HT-29 (cell line): ENCODE data around the gene AP1M1. TPM values are rescaled to one million over a fixed set of nuclear protein-coding genes. Genes with fewer than 3 reads are reported as not detected.

Source experiments
- DNase-seq: peaks from one replicate; pipeline ENCODE4 v3.0.0-alpha.2; 2015; ENCODE audit warnings: low spot score
- total RNA-seq: library from RNA; depleted of rRNA; stranded (reverse); fragments of >200 nt; shearing (Covaris generic); gene quantifications from 2 replicates; pipeline ENCODE4 v1.2.3, GENCODE V29; 2014

AP1M1 gene
- total RNA-seq, 1 experiment from 2014 or later = 49.4 TPM

DNA sequence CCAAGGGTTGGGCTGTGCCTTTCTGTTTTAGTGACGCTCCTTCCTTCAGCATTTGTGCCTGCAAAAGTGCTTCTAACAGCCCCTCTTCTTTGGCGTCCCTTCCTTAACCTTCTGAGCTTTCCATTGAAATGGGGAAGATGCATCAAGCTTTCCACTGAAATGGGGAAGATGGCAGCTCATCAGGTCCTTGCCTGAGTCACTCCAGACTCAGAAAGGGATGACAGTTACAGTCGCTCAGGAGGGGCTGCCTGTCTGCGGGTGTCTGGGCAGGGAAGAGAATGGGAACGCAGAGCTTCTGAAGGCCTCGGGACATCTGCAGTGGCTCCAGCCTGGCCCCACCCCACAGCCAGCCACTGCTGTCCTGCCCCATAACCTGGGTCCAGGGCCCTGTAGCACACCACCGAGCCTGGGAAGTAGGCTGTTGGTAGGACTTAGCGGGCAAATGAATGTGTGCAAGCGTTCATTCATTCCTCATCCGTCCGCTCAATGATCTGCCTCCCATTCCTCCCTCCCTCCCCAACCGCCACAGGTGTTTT, 9.8 kb downstream of the AP1M1 start:
- DNase-seq = no peak

DNA sequence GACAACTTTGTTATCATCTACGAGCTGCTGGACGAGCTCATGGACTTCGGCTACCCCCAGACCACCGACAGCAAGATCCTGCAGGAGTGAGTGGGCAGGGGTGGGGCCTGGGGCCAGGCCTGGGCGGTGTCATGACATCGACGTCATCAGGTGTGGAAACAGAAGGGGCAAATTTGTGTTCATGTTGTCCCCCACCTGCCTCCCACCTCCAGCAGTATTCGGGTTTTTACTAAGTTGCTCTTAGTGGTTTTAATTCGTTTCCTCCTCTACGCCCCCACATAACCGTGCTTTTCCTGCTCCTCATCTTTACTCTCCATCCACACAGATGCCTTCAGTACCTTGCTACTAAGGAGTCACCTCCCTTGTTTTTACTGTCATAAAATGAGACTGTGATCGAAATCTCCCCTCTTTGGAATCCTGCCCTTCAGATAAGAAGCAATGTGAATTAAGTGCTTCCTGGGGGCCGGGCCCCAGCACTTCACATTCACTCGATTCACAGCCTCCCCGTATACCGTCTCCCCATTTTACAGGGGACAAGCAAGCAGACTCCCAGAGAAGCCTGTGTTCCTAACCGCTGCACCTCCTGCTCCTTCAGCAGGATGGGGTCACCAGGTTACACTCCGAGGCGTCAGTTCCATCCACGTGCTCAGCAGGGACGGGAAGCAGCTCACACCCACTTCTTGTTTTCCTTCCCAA, 10.5 kb downstream of the AP1M1 start:
- no peak for DNase-seq

DNA sequence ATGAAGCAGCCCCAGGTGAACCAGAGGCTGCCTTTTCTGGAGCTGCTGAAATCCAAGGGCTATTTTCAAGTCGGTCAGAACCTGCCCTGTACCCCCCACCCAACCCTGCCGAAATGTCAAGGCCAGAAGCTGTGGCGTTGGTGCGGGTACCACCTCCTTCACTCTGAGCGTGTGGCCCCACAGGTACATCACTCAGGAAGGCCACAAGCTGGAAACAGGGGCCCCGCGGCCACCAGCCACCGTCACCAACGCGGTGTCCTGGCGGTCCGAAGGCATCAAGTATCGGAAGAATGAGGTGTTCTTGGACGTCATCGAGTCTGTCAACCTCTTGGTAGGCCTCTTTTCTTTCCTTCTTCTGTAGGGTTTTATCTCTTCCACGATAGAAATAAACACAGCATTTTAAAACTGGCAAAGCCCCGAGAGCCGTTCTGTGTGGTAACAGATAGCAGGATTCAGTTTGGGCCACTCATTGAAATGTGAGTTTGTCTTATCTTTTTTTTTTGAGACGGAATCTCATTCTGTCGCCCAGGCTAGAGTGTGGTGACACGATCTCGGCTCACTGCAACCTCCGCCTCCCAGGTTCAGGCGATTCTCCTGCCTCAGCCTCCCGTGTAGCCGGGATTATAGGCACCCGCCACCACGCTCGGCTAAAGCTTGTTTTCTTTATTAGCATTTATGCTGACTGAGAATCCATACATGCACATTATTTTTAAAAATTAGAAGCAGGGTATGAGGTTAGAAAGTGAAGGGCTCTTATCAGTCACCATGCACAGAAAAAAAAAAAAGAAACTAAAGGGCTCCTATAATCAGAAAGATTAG, 11.3 kb downstream of the AP1M1 start:
- DNase-seq = no peak

DNA sequence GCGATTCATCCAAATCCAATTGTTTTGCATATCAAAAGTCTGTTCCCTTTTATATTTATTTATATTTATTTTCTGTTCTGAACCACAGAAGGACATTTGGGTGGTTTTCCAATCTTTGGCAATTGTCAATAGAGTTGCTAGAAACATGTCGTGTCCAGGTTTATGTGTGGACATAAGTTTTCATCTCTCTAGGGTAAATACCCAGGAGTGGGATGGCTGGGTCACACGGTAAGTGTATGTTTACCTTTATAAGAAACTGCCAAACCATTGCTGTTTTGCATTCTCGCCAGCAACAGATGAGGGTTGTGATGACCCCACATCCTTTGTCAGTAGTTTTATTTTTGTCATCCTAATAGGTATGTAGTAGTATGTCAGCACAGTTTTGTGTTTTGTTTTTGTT, 12.5 kb downstream of the AP1M1 start:
- DNase-seq = no peak

DNA sequence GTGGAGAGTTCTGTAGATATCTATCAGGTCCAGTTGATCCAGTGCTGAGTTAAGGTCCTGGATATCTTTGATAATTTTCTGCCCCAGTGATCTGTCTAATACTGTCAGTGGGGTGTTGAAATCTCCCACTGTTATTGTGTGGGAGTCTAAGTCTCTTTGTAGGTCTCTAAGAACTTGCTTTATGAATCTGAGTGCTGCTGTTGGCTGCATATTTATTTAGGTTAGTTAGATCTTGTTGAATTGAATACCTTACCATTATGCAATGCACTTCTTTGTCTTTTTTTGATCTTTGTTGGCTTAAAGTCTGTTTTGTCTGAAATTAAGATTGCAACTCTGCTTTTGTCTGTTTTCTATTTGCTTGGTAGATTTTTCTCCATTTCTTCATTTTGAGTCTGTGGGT, 15.4 kb downstream of the AP1M1 start:
- DNase-seq = no peak

DNA sequence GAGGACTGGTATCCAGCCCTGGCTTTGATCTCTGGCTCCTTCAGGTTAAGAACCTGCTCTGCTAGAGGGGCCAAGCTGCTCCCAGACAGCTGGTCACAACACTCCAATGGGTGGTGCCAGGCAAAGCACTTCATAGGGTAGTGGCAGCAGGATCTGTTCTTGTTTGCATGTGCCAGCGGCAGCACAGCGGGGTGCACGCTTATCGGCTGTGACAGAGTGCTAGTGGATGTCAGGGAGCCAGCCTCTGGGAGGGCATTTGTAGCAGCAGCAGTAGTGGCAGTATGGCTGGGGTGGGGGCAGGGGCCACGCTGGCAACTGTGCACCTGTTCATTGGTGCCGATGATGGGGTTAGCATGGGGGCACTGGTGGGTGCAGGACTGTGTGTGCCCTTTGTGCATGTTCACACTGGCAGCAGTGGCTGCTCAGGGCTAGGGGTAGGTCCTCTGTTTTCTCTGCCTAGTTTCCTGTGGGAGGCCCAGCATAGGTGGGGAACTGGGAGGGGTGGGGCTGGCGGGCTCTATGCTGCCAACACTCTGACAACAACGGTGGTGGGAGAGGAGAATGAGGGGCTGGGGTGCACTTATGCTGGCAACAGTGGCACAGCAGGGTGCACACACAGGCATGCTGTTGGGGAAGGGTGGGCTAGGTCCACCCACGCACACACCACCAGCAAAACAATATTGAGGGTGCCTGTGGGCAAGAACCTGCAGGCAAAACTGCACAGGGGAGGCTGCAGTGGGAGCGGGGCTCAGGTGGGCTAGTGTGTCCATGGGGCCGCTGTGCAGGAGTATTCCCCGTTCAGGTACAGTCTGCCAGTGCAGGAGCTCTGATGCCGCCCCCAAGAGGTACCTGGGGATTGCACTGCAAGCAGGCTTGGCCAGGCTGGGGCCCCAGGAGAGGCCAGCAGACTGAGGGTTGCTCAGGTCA, 19.3 kb downstream of the AP1M1 start:
- no peak for DNase-seq

DNA sequence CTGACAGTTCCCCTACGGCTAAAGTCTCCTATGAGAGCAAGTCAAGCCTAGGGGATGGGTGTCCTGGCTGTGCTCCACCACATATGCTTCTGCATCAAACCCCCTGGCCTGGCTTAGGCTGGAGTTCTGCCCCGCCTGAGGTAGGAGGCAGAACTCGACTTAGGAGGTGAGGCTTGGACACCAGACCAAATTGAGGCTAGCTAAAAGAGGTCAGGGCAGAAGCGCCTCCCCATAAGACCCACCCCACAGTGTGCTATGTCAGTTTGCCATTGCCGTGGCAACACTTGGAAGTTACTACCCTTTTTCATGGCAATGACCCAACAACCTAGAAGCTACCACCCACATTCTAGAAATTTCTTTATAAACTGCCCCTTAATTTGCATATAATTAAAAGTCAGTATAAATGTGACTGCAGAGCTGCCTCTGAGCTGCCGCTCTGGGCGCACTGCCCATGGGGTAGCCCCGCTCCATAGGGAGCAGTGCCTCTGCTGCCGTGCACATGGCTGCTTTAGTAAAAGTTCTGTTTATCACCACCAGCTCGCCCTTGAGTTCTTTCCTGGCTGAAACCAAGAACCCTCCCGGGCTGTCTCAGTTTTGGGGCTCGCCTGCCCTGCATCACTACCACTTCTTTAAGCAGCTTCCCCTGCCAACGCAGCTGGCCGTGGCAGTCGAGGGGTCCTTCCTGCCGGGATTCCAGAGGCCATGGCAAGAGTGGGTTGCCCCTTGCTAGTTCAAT, 20.2 kb downstream of the AP1M1 start:
- no peak for DNase-seq

DNA sequence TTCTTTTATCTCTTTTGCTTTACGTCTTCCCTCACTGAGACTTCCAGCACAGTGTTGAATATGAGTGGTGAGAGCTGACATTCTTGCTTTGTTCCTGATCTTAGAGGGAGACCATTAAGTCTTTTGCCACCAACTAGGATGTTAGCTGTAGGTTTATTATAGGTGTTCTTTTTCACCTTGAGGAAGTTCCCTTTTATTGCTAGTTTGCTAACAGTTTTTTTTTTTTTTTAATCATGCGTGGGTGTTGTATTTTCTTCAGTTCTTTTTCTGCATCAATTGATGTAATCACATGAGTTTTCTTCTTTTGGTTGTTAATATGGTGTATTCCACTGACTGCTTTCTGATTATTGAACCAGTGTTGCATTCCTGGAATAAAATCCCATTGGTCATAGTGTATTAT, 21.1 kb downstream of the AP1M1 start:
- DNase-seq = no peak

DNA sequence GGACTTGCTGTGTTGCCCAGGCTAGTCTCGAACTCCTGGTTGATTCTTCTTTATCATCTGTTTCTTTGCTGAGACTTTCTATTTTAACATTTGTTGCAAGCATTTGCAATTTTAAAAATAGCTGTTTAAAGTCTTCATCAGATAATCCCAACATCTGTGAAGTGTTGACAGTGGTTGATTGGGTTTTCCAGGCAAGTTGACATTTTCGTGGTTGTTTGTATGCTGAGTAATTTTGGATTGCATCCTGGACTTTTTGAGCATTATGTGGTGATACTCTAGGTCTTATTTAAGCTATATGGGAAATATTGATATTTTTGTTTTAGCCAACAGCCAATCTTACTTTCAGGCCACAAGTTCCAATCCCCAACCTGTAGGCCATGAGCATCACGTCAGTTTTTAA, 25.1 kb downstream of the AP1M1 start:
- no peak for DNase-seq

DNA sequence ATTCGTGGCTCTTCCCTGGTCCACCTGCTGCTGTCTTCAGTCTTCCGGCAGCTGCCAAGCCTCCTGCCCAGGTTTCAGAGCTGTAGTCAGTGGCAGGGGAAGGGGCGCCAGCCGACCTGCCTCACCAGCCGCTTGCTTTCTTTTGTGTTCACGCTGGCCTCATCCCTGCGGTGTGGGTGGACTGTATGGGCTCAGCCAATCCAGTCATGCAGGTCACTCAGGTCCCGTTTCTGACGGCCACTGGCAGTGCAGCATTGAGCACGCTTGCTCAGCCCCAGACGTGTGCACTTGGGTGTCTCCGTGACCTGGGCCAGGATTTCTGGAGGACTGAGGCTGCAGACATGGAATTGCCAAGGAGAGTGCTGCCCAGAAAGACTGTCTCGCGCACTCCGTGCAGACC, 26.0 kb downstream of the AP1M1 start:
- no peak for DNase-seq

DNA sequence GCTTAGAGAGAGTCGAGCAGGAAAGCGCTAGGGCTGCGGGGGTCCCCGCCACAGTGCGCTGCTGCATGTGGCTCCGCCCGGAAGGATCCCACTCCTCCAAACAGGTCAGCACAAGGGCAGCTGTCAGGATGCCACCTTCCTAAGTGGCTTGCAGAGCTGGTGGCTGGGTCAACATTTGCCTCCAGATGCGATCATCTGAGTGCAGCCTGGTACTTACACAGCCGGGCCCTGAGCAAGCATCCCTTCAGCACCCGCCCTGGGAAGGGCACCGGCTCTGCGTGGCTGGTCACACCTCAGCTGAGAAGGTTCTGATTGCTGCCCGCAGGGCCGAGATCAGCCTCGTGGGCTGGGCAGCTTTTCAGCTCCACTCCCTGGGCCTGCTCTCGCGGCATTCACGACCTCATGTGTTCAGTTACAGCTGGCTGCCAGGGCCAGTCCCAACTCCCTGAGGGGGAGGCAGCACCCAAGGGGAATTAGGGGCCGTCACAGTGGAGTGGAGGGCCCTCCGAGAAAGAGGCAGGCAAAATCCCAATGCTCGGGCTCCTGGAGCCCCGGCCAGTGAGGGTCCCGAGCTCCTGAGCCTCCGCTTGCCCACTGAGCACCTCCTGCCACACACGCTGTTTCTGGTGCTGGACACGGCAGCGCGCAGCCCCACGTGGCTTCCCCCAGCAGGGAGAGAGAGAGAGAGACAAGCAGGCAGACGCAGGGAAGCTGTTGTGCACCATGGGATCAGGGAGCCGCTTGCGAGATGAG, 26.8 kb downstream of the AP1M1 start:
- DNase-seq = no peak

DNA sequence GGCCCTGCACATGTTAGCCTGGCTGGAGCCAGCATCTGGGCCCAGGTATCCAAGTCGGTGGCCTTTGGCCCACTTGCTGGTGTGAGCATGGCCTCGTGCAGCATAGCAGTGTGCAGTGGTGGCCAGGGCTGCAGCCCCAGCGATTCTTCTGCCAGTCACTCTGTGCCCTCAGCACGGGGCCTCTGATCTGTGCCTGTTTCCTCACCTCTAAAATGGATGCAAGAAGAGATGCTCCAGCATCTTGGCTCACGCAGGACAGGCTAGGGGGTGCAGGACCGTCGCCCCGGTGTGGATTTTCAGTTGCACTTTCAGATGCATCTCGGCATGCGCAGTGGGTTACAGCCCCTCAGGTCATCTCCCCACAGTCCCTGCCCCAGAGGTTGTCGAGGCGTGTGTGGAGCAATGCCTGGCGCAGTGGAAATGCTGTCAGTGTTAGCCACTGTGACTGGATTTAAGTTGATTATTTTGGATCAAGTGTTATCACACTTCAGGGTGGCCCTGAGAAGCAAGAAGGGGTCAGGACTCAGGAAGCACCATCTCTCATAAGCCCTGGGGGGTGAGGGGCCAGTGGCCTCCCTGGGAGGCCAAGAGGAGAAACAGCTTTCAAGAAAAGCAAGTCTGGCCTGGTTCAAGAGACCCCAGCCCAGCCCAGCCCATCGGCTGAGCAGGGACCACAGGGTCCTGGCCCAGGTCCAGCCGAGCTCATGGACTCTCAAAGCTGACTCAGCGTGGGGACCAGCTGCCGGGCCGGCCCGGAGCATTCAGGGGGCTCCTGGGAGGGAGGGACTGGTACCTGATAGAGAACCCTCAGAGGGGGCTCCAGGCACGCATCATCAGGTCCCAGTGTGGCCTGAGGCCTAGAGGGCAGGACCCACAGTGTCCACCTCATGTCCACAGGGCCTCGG, 27.8 kb downstream of the AP1M1 start:
- no peak for DNase-seq

DNA sequence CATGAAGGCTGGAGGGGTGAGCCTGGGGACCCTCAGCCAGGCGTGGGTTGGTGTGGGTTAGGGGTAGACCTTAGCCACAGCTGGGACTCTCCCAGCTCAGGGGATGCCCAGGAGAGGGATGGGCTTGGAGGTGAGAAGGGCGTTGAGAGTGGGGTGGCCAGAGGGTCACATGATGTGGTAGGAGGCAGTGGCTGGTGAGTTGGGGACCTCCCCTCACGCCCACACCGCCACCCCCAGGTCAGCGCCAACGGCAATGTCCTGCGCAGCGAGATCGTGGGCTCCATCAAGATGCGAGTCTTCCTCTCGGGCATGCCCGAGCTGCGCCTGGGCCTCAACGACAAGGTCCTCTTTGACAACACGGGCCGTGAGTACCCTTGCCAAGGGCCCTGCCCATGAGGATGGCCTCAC, 28.5 kb downstream of the AP1M1 start:
- DNase-seq = no peak

DNA sequence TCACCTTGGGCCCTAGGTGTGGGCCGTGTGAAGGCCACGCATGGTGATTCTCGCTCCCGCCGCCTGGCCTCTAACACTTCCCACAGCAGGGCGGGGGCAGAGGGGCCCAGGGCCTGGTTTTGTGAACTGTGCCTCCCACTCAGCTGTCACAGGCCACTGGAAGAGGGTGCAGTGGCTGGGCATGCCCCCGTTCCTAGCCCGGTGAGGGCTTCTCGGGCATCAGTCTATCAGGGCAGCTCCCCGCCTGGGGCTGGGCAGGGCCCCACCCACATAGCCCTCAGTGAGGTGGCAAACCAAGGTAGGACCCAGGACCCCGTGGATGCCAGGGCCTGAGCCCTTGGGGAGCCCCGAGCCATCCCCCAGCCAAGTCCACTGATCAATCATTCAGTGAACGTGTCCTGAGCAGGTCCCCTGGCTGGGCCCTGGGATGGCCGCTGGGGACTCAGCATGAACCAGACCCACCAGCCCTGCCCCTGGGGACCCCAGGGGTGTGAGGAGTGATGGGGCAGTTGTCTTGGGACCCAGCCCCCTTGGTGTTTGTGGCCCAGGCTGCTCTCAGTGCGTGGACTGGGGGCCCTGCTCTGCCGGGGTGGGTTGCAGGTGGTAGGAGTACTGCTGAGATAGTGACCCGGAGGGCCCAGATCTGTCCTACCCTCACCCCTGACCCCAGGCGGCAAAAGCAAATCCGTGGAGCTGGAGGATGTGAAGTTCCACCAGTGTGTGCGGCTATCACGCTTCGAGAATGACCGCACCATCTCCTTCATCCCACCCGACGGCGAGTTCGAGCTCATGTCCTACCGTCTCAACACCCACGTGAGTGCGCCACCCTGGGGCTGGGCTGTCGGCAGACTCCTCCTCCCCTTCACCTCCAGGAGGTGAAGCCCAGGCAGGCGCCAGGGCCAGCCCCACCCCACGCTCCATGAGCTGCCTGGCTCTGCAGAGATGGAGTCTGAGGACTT, 29.4 kb downstream of the AP1M1 start:
- DNase-seq = no peak

DNA sequence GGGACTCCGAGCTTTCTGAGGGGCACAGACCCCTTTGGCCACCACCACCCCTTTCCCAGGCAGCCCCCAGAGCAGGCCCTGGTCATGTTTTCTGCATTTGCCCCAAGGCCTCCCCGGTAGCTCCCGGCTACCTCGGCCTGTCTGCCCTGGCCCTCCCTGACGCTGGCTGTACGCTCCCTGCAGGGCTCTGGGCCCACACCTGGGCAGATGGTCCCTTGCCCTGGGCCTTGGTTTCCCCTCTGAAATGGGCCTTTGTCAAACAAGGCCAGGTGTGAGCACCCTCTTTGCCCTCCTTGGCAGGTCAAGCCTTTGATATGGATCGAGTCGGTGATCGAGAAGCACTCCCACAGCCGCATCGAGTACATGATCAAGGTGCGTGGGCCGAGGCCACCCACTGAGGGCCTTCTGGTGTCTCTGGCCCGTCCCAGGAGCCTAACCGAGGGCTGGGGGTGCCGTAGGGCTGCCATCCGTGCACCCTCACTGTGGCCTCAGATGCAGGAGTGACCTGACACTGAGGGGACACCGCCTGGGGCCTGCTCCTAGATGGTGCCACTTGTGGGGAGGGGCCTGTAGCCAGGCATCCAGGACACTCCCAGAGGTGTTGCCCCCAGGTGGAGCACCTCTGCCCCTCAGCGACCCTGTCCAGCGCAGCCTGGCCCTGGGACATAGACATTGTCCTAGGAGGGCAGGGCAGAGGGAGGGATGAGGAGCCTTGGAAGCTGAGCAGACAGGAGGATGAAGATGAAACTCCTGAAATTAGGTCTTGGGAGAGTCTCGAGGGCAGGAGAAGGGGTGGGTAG, 30.3 kb downstream of the AP1M1 start:
- DNase-seq = no peak

DNA sequence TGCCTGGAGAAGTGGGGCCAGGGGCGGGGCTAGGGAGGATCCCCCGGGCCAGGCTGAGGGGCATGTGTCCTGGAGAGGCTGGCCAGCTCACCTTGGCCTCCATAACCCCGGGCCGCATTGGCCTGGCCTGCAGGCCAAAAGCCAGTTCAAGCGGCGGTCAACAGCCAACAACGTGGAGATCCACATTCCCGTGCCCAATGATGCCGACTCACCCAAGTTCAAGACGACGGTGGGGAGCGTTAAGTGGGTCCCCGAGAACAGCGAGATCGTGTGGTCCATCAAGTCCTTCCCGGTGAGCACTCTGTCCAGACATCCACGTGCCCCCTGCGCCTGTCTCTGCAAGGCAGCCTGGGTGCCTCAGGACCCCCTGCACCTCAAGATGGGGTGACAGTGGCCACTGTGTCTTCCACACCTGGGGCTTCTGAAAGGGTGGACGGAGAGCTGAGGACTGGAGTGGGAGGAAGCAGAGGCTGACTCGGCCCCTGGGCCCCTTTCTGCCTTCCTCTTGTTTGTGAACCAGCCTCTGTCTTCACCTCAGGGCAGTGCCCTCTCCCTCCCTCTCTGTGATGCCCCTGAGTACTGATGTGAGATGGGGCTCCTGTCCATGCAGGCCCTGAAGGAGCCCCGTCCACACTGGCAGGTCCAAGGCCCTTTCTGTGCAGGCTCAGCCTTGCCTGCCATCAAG, 31.1 kb downstream of the AP1M1 start:
- no peak for DNase-seq

DNA sequence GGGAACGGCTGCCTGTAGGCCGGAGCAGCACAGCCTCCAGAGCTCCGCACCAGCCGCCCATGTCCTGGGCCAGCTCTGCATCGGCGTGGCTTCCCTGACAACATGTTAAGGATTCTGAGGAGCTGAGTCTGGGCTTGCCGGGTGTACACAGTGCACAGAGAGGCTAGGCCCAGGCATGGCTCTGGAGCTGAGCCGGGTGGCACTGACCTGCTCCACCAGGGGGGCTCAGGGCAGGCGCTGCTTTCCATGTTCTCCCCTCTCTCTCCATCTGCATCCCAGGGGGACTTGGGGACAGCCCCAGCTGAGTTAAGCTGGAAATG, 31.6 kb downstream of the AP1M1 start:
- no peak for DNase-seq
